NCI-H526 treated with DMSO at 0.1 percent for 48 hours (cell line): ENCODE data around the gene SHC4.
"Not testable (repeated sequence)": the region's sequence is repeated elsewhere in the genome, so short reads cannot be mapped to it uniquely, and the experiment has no call there.

Source experiments
- DNase-seq: peaks from one replicate; lab custom pipeline; 2025; lab: John Stamatoyannopoulos, UW

SHC4 gene

DNA sequence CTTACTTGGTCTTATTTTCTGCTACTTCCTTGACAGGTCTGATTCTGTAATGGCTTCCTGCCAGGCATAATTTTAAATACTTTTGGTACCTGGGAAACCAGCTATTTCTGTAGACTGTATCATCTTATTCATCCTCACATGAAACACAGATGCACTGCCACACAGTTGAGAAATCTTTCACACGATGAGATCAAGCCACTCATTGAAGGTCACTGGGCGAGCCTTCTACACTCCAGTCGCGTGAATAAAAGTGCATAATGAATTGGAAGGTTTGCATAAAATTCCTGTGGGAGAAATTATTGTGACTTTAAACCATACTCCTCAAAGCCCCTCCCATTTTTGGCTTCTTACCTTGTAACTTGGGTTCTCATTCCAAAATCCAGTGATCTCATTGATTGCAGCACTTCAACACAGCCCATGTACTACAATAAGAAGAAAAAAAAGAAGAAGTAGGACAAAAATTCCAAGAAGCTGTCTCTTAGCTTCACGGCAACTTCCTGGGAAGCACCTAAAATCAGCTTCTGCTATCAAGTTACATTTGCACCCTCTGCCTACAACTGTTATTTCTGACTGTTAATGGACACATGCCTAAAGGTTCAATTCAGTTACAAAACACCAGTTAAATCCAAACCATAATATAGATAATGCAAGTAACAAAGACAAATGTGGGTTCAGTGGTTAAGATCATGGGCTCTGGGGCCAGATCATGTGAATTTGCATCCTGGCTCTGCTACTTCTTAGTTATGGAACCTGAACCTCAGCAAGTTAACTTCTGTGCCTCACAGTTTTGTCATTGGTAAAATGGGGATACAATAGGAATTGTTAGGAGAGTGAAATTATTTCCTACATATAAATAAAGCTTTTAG, 39.0 kb downstream of the SHC4 start:
- no peak for DNase-seq

GRCh38 chr15:48922046-48922445, 41.7 kb downstream of the SHC4 start:
- no peak for DNase-seq

GRCh38 chr15:48916721-48917120, 47.0 kb downstream of the SHC4 start:
- DNase-seq, result no peak

GRCh38 chr15:48915861-48916260, 47.9 kb downstream of the SHC4 start:
- DNase-seq, result no peak

DNA sequence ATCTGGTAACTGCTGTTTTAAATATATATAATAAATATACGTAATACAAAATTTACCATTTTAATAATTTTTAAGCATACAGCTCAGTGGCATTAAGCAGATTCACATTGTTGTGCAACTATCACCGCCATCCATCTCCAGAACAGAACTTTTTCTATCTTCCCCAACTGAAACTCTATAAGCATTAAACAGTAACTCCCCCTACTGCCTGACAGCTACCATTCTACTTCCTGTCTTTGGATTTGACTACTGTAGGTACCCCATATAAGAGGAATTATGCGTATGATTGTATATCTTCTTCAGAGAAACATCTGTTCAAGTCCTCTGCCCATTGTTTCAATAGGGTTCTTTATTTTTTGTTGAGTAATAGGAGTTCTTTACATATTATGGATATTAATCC, 49.0 kb downstream of the SHC4 start:
- no peak for DNase-seq

DNA sequence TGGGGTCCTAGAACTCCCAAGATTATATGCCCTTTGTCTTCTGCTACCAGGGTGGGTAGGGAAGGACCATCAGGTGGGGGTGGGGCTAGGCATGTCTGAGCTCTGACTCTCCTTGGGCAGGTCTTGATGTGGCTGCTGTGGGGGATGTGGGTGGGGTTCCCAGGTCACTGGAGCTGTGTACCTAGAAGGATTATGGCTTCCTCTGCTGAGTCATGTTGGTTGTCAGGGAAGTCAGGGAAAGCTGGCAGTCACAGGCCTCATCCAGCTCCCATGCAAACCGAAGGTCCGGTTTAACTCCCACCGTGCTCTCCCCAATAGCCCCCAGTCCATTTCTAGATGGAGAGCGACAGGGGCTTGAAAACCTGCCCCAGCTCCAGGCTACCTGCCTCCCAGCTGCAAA, 50.6 kb downstream of the SHC4 start:
- DNase-seq, result no peak

GRCh38 chr15:48910554-48910953, 53.2 kb downstream of the SHC4 start:
- not testable (repeated sequence) for DNase-seq

GRCh38 chr15:48909313-48909712, 54.4 kb downstream of the SHC4 start:
- DNase-seq, result not testable (repeated sequence)

GRCh38 chr15:48905847-48906246, 57.9 kb downstream of the SHC4 start:
- DNase-seq, result no peak

GRCh38 chr15:48905216-48905615, 58.5 kb downstream of the SHC4 start:
- no peak for DNase-seq

DNA sequence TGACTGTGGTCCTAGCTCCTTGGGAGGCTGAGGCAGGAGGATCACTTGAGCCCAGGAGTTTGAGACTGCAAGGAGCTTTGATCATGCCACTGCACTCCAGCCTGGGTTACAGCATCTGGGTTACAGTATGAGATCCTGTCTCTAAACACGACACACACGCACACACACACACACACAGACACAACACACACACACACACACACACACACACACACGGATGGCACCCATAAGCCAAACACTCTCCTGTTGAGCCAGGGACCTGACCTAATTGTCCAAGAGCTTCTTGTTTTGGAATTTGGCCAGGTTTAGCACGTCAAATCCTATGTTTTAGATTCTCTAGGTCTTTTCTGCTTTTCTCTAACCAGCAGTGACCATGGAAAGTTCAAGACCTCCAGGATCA, 59.0 kb downstream of the SHC4 start:
- no peak for DNase-seq

GRCh38 chr15:48899793-48900192, 63.9 kb downstream of the SHC4 start:
- DNase-seq, result no peak

DNA sequence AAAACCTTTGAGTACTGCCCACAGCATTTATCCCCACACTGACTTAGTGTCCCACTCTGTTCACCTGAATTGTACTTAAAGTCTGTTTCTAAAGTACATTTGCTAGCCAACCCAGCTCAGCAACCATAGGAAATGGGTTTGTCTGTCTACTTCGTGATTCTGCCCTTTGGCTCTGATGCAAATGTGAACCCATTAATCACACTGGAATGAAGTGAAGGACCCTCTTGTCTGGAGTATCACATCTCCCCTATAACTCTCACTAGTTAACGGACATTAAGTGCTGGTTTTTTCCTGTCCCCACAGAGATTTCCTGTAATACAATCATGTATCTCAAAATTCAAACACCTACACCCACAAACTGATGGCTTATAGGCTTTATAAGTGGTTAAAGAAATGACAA, 65.3 kb downstream of the SHC4 start:
- DNase-seq, result no peak

- DNase-seq, result no peak
These were observed 65.7 kb downstream of the SHC4 start for GRCh38 chr15:48898032-48898431.

GRCh38 chr15:48896869-48897814, 66.6 kb downstream of the SHC4 start:
- DNase-seq, result no peak

- no peak for DNase-seq
These were observed 70.4 kb downstream of the SHC4 start for GRCh38 chr15:48893311-48893710.

DNA sequence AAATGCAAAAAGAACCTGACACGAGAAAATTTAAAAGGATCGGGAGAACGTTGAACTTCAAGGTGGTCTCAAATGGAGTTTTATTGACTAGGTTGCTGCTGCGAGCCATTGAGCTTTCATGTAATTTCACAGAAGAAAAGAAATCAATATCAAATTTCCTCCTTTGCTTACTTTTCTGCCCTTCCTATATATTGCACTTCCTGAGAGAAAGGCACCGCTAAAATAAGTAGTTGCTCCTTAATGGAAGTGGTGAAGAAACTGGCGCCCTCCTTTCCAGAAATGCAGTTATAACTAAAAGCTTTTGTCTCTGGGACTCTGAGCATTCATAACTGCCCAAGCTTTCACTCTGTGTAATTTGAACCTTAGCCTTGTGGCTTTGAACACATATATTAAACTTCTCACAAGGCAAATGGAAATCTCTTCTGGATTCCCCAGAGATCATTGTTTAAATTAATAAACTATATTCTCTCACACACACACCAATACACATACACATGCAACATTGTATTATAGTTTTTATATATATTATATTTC, 72.4 kb downstream of the SHC4 start:
- no peak for DNase-seq

- no peak for DNase-seq
These were observed 73.2 kb downstream of the SHC4 start for GRCh38 chr15:48890375-48890972.

DNA sequence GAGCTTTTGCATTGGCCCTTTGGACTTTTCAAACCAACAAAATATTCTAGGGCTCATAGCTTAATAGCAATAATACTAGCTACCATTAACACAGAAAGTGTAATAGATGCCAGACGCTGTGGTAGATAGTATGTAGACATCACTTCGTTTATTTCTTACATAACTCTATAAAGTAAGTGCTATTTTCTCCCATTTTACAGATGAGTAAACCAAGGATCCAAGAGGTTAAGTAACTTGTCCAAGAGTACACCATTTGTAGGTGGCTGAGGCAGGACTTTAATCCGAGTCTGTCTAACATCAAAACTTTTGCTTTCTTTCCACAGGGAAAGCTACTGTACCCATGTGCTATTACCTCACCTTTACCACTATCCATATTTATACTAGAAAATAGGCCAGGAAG, 73.8 kb downstream of the SHC4 start:
- no peak for DNase-seq

DNA sequence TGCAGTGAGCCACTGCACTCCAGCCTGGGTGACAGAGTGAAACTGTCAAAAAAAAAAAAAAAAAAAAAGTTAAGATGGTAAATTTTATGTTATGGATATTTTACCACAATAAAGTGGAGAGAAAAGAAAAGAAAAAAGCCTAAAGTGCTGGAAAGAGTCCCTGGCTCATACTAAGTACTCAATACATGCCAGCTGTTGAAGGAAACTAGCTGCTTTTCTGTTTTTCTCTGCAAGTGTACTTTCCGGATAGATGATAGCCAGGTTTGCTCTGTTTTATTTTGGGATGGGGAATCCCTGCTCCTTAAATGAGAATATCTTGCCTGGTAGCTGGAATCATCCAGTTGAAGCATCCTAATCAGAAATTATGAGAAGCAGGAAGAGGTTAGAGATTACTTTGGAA, 74.9 kb downstream of the SHC4 start:
- no peak for DNase-seq

GRCh38 chr15:48888191-48888590, 75.5 kb downstream of the SHC4 start:
- no peak for DNase-seq

- no peak for DNase-seq
These were observed 76.6 kb downstream of the SHC4 start for GRCh38 chr15:48887144-48887543.
